Osteoblast (primary cell): ENCODE measurements around the gene PHLPP1. TPM values are rescaled to one million over a fixed set of nuclear protein-coding genes. Genes with fewer than 3 reads are reported as not detected.

Source experiments
- DNase-seq: peaks from one replicate; pipeline ENCODE4 v3.0.0; 2011; ENCODE audit warnings: low spot score, mixed read lengths; ENCODE audit not compliant: insufficient read length; ENCODE audit errors: missing footprints
- H2AFZ ChIP-seq: 2 replicates; pipeline ENCODE4 v1.6.0; 2011; ENCODE audit warnings: mild to moderate bottlenecking, low read length
- H3K27ac ChIP-seq: 2 replicates; pipeline ENCODE4 v1.5.1; 2011; ENCODE audit warnings: mild to moderate bottlenecking, low read depth, low read length, moderate library complexity
- H3K27me3 ChIP-seq: 2 replicates; pipeline ENCODE4 v1.6.0; 2012; ENCODE audit warnings: mild to moderate bottlenecking, control low read depth, inconsistent platforms, low read length, moderate library complexity; ENCODE audit not compliant: insufficient read depth
- H3K36me3 ChIP-seq: 2 replicates; pipeline ENCODE4 v1.5.1; 2011; ENCODE audit warnings: mild to moderate bottlenecking, low read length, control low read depth, moderate library complexity; ENCODE audit not compliant: insufficient read depth
- H3K4me1 ChIP-seq: 2 replicates; pipeline ENCODE4 v1.5.1; 2011; ENCODE audit warnings: mild to moderate bottlenecking, low read length, control low read depth, moderate library complexity; ENCODE audit not compliant: insufficient read depth
- H3K4me2 ChIP-seq: 2 replicates; pipeline ENCODE4 v1.6.0; 2011; ENCODE audit warnings: mild to moderate bottlenecking, low read length; ENCODE audit not compliant: insufficient read depth
- H3K4me3 ChIP-seq: fragments of 200-600 bp; sonication (generic); 3 replicates; pipeline ENCODE4 v1.5.1; 2012; ENCODE audit warnings: mild to moderate bottlenecking, low read length, inconsistent platforms; ENCODE audit not compliant: insufficient read depth
- H3K79me2 ChIP-seq: 2 replicates; pipeline ENCODE4 v1.6.0; 2012; ENCODE audit warnings: mild to moderate bottlenecking, low read length, control low read depth, inconsistent platforms; ENCODE audit not compliant: insufficient read depth
- H3K9me3 ChIP-seq: 2 replicates; pipeline ENCODE4 v1.5.1; 2011; ENCODE audit warnings: low read depth, low read length, control low read depth
- H4K20me1 ChIP-seq: 2 replicates; pipeline ENCODE4 v1.6.0; 2012; ENCODE audit warnings: mild to moderate bottlenecking, low read length, control low read depth; ENCODE audit not compliant: insufficient read depth
- CTCF ChIP-seq: IDR thresholded peaks from 2 replicates; pipeline ENCODE4 v1.5.1; 2011; ENCODE audit warnings: mild to moderate bottlenecking, low read depth, low read length, moderate library complexity; ENCODE audit errors: extremely low read depth
- total RNA-seq: library from RNA; depleted of rRNA; stranded (reverse); fragments of >200 nt; gene quantifications from 2 replicates; pipeline ENCODE4 v1.2.3, GENCODE V29; 2012

The PHLPP1 gene
- total RNA-seq, 1 donor: 6.9 TPM

GRCh38 chr18:62734290-62734689 is 18.9 kb downstream of the PHLPP1 start:
- Histone ChIP-seq H3K9me3 (peaks cover 4% of the 10 kb centered on the region), H3K27me3 (no peaks in the 10 kb centered on the region), H3K36me3 (no peaks in the 10 kb centered on the region), H2AFZ (no peak overlapping the region), H3K4me1 (no peaks in the 10 kb centered on the region), H3K27ac (no peak overlapping the region), H3K4me3 (no peak overlapping the region), H4K20me1 (no peaks in the 10 kb centered on the region), H3K79me2 (peaks cover 5% of the 10 kb centered on the region), H3K4me2 (no peak overlapping the region)
- no peak for TF ChIP-seq CTCF
- no peak for DNase-seq

GRCh38 chr18:62735387-62735786 is 20.0 kb downstream of the PHLPP1 start:
- no peaks in the 10 kb centered on the region for H3K27me3 ChIP-seq
- peaks cover 5% of the 10 kb centered on the region for H3K79me2 ChIP-seq
- TF ChIP-seq CTCF: no peak
- DNase-seq: no peak
- no peaks in the 10 kb centered on the region for H3K36me3 ChIP-seq
- H2AFZ ChIP-seq: no peak overlapping the region
- no peak overlapping the region for H3K4me3 ChIP-seq
- H4K20me1 ChIP-seq: no peaks in the 10 kb centered on the region
- no peaks in the 10 kb centered on the region for H3K4me1 ChIP-seq
- H3K4me2 ChIP-seq: no peak overlapping the region
- H3K9me3 ChIP-seq: peaks cover 4% of the 10 kb centered on the region
- H3K27ac ChIP-seq: no peak overlapping the region

GRCh38 chr18:62736077-62736855 is 20.9 kb downstream of the PHLPP1 start:
- Histone ChIP-seq H4K20me1 (no peaks in the 10 kb centered on the region), H2AFZ (no peak overlapping the region), H3K36me3 (no peaks in the 10 kb centered on the region), H3K27me3 (no peaks in the 10 kb centered on the region), H3K9me3 (peaks cover 4% of the 10 kb centered on the region), H3K79me2 (peaks cover 4% of the 10 kb centered on the region), H3K4me2 (no peak overlapping the region), H3K27ac (no peak overlapping the region), H3K4me1 (no peaks in the 10 kb centered on the region), H3K4me3 (no peak overlapping the region)
- DNase-seq: no peak
- no peak for TF ChIP-seq CTCF

GRCh38 chr18:62737241-62737873 is 22.0 kb downstream of the PHLPP1 start:
- H3K27me3 ChIP-seq: no peaks in the 10 kb centered on the region
- no peak for TF ChIP-seq CTCF
- no peaks in the 10 kb centered on the region for H3K36me3 ChIP-seq
- H3K79me2 ChIP-seq: peaks cover 5% of the 10 kb centered on the region
- H3K9me3 ChIP-seq: no peaks in the 10 kb centered on the region
- DNase-seq: no peak
- no peak overlapping the region for H2AFZ ChIP-seq
- H4K20me1 ChIP-seq: no peaks in the 10 kb centered on the region
- H3K4me1 ChIP-seq: no peaks in the 10 kb centered on the region
- H3K27ac ChIP-seq: no peak overlapping the region
- no peak overlapping the region for H3K4me2 ChIP-seq
- no peak overlapping the region for H3K4me3 ChIP-seq
